ENCODE results near the gene SEMA3B.
"Not testable (repeated sequence)": the region's sequence is repeated elsewhere in the genome, so short reads cannot be mapped to it uniquely, and the experiment has no call there.

Gene SEMA3B

GRCh38 chr3:50274371-50275104 is 5.6 kb downstream of the SEMA3B start:
- peak; percentile 45 for DNase-seq

GRCh38 chr3:50275141-50275995 is 6.4 kb downstream of the SEMA3B start:
- no peak for DNase-seq

GRCh38 chr3:50275996-50276761 is 7.2 kb downstream of the SEMA3B start:
- no peak for DNase-seq

GRCh38 chr3:50276762-50277101 is 7.8 kb downstream of the SEMA3B start:
- DNase-seq, result no peak

GRCh38 chr3:50278123-50278879 is 9.4 kb downstream of the SEMA3B start:
- DNase-seq, result no peak

GRCh38 chr3:50278880-50279224 is 9.9 kb downstream of the SEMA3B start, which contains the start of gene LSMEM2:
Gene LSMEM2 (plus strand): TSS chr3:50279087. CDS start chr3:50279114, 27 bp downstream.
- no peak for DNase-seq

GRCh38 chr3:50279255-50280016 is 10.5 kb downstream of the SEMA3B start:
- no peak for DNase-seq

- not testable (repeated sequence) for DNase-seq
These were observed 15.2 kb downstream of the SEMA3B start for GRCh38 chr3:50284121-50284520.

GRCh38 chr3:50286322-50287227 is 17.6 kb downstream of the SEMA3B start:
- DNase-seq, result no peak

GRCh38 chr3:50287262-50287661 is 18.3 kb downstream of the SEMA3B start:
- DNase-seq, result no peak

GRCh38 chr3:50288387-50289007 is 19.6 kb downstream of the SEMA3B start:
- DNase-seq, result no peak

- no peak for DNase-seq
These were observed 20.2 kb downstream of the SEMA3B start for GRCh38 chr3:50289130-50289529.

- no peak for DNase-seq
These were observed 21.3 kb downstream of the SEMA3B start for GRCh38 chr3:50290161-50290641.

- DNase-seq, result peak; percentile 97
These were observed 23.5 kb downstream of the SEMA3B start, which contains the start of gene IFRD2 for GRCh38 chr3:50292159-50293078. Gene IFRD2 (minus strand): TSS chr3:50292429. CDS start chr3:50292274, 155 bp downstream.

- no peak for DNase-seq
These were observed 24.3 kb downstream of the SEMA3B start for GRCh38 chr3:50293079-50293801.

- DNase-seq, result no peak
These were observed 25.1 kb downstream of the SEMA3B start for GRCh38 chr3:50294089-50294488.

- DNase-seq, result no peak
These were observed 25.8 kb downstream of the SEMA3B start for GRCh38 chr3:50294492-50295403.
